GM18508 (cell line): ENCODE measurements around the gene PRKD1.
"Not testable (repeated sequence)": the region's sequence is repeated elsewhere in the genome, so short reads cannot be mapped to it uniquely, and the experiment has no call there.

Source experiments
- ATAC-seq: cut with Tn5 transposase; IDR thresholded peaks from one replicate; pipeline ENCODE4 v1.9.1; 2021; ENCODE audit warnings: moderate number of reproducible peaks; ENCODE audit not compliant: insufficient read depth, unreplicated experiment

The PRKD1 gene

GRCh38 chr14:29905543-29905942 is 22.1 kb downstream of the PRKD1 start:
- ATAC-seq: no peak

- ATAC-seq: no peak
Measured at GRCh38 chr14:29900609-29901350, 26.9 kb downstream of the PRKD1 start.

GRCh38 chr14:29898470-29898869 is 29.2 kb downstream of the PRKD1 start:
- no peak for ATAC-seq

GRCh38 chr14:29897181-29897580 is 30.5 kb downstream of the PRKD1 start:
- no peak for ATAC-seq

- ATAC-seq: no peak
Measured at GRCh38 chr14:29896354-29896821, 31.3 kb downstream of the PRKD1 start.

- ATAC-seq: no peak
Measured at GRCh38 chr14:29895591-29896083, 32.0 kb downstream of the PRKD1 start.

GRCh38 chr14:29893989-29894388 is 33.7 kb downstream of the PRKD1 start:
- ATAC-seq: no peak

- ATAC-seq: no peak
Measured at GRCh38 chr14:29892327-29892726, 35.3 kb downstream of the PRKD1 start.

- no peak for ATAC-seq
Measured at GRCh38 chr14:29885988-29886387, 41.7 kb downstream of the PRKD1 start.

- ATAC-seq: no peak
Measured at GRCh38 chr14:29868000-29868399, 59.6 kb downstream of the PRKD1 start.

- no peak for ATAC-seq
Measured at GRCh38 chr14:29865299-29865698, 62.3 kb downstream of the PRKD1 start.

- ATAC-seq: no peak
Measured at GRCh38 chr14:29861996-29862395, 65.7 kb downstream of the PRKD1 start.

- peak; percentile 95 for ATAC-seq
Measured at GRCh38 chr14:29858299-29858698, 69.3 kb downstream of the PRKD1 start.

- peak; percentile 58 for ATAC-seq
Measured at GRCh38 chr14:29857551-29857950, 70.1 kb downstream of the PRKD1 start.

GRCh38 chr14:29856516-29856915 is 71.1 kb downstream of the PRKD1 start:
- no peak for ATAC-seq

- not testable (repeated sequence) for ATAC-seq
Measured at GRCh38 chr14:29853691-29854090, 74.0 kb downstream of the PRKD1 start.

GRCh38 chr14:29853272-29853671 is 74.4 kb downstream of the PRKD1 start:
- ATAC-seq: no peak

GRCh38 chr14:29851397-29851796 is 76.2 kb downstream of the PRKD1 start:
- ATAC-seq: no peak

- no peak for ATAC-seq
Measured at GRCh38 chr14:29847056-29847380, 80.6 kb downstream of the PRKD1 start.

GRCh38 chr14:29846339-29847055 is 81.2 kb downstream of the PRKD1 start:
- ATAC-seq: peak; percentile 72

- no peak for ATAC-seq
Measured at GRCh38 chr14:29843981-29844380, 83.7 kb downstream of the PRKD1 start.

GRCh38 chr14:29842228-29842627 is 85.4 kb downstream of the PRKD1 start:
- no peak for ATAC-seq
